Right lobe of liver (tissue), 6 donors: Measurements from ENCODE around the gene SLC25A53. TPM values are rescaled to one million over a fixed set of nuclear protein-coding genes. Genes with fewer than 3 reads are reported as not detected.
A peak's percentile ranks its signal among the peaks of the same experiment; 100 is the strongest.

Experiments
- ATAC-seq, 4 donors: fragments of 200-7000 bp; cut with Tn5 transposase; one replicate each; pipeline ENCODE4 v1.9.1; 2020; ENCODE audit warnings: mild to moderate bottlenecking in 4 of 4, moderate library complexity in 4 of 4
- DNase-seq, 3 donors: peaks; one replicate each; pipeline ENCODE4 v3.0.0-alpha.2; 2020
- H3K27ac ChIP-seq, 3 donors: fragments of 200-600 bp; one replicate each; pipeline ENCODE4 v1.8.0; 2022
- H3K27me3 ChIP-seq, 2 donors: fragments of 200-600 bp; one replicate each; pipeline ENCODE4 v1.8.0; 2022
- H3K36me3 ChIP-seq, 4 donors: fragments of 200-600 bp; sonication (generic) in 1 of 4; one replicate each; pipeline versions ENCODE4 v1.5.1 to v1.8.0; 2017 to 2022; ENCODE audit warnings: control low read depth in 1 of 4
- H3K4me1 ChIP-seq, 4 donors: fragments of 200-600 bp; sonication (generic) in 1 of 4; one replicate each; pipeline versions ENCODE4 v1.5.1 to v1.8.0; 2017 to 2022; ENCODE audit warnings: control low read depth in 1 of 4
- H3K4me3 ChIP-seq, 3 donors: fragments of 200-600 bp; one replicate each; pipeline ENCODE4 v1.8.0; 2022
- H3K9me3 ChIP-seq, 4 donors: fragments of 200-600 bp; sonication (generic) in 1 of 4; one replicate each; pipeline versions ENCODE4 v1.5.1 to v1.8.0; 2017 to 2022; ENCODE audit warnings: control low read depth in 1 of 4
- POLR2A ChIP-seq: fragments of 450-650 bp; IDR thresholded peaks from one replicate; pipeline ENCODE4 v1.6.1; 2017; ENCODE audit warnings: antibody characterized with exemption, mild to moderate bottlenecking
- WGBS: methylation state at CpG from one replicate; pipeline ENCODE4 v1.1.6; 2018; ENCODE audit warnings: low coverage, low lambda C conversion rate; ENCODE audit not compliant: insufficient coverage; ENCODE audit errors: missing lambda C conversion rate; 5-methylcytosine and 5-hydroxymethylcytosine counted together
- intact Hi-C, 2 donors: fragments of 100-400 bp; cut with DNase I; formaldehyde crosslinking; loops; one replicate each; pipeline versions ENCODE4 v1.11.2 to v1.14.1; 2022
- total RNA-seq, 6 experiments: library from RNA; depleted of rRNA in 2 of 6; stranded (reverse); fragments of >200 nt in 2 of 6; fragmentation: NEBNext Ultra II Directional in 3 of 6; extraction: Animal tissue kit (Norgen Biotek cat#: 25700) in 3 of 6; gene quantifications; one replicate each; pipeline versions ENCODE4 v1.1.0 to v1.2.4, GENCODE V29; 2016 to 2023
- TF ChIP-seq, protein P1 (sequence below), 4 donors: fragments of 200-600 bp in 3 of 4; fragments of 450-650 bp in 1 of 4; IDR thresholded peaks; one replicate each; pipeline versions ENCODE4 v1.5.1 to v1.8.0; 2016 to 2022; ENCODE audit warnings: antibody characterized with exemption in 4 of 4, mild to moderate bottlenecking in 2 of 4
- donor health status: DM: no; HTN: yes; CAD: no.
- donor health status: DM: no; HTN: no; CAD: no.
- donor health status: DM: no; HTN: no; CAD: no.
- donor health status: DM: no; HTN: yes; CAD: no.
- donor health status: DM: no; HTN: yes; CAD: no.

SLC25A53 gene
- total RNA-seq, 6 experiments from 2014 or later = 2.2 to 4.1 (median 3.2) TPM

- Histone ChIP-seq H3K27ac (no peak overlapping the region), H3K36me3 (no peaks in the 10 kb centered on the region), H3K27me3 (no peaks in the 10 kb centered on the region), H3K4me3 (peak overlapping the region in 1 of 3 donors; percentile 28), H3K9me3 (no peaks in the 10 kb centered on the region), H3K4me1 (no peaks in the 10 kb centered on the region)
- ATAC-seq = peak; percentile 86 to 97 (median 95)
- intact Hi-C loops = no loop called here
- WGBS = 20% methylated on average over 10 of the region's 10 CpGs
- no peak for TF ChIP-seq POLR2A
- TF ChIP-seq, protein P1, sequence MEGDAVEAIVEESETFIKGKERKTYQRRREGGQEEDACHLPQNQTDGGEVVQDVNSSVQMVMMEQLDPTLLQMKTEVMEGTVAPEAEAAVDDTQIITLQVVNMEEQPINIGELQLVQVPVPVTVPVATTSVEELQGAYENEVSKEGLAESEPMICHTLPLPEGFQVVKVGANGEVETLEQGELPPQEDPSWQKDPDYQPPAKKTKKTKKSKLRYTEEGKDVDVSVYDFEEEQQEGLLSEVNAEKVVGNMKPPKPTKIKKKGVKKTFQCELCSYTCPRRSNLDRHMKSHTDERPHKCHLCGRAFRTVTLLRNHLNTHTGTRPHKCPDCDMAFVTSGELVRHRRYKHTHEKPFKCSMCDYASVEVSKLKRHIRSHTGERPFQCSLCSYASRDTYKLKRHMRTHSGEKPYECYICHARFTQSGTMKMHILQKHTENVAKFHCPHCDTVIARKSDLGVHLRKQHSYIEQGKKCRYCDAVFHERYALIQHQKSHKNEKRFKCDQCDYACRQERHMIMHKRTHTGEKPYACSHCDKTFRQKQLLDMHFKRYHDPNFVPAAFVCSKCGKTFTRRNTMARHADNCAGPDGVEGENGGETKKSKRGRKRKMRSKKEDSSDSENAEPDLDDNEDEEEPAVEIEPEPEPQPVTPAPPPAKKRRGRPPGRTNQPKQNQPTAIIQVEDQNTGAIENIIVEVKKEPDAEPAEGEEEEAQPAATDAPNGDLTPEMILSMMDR (IDR thresholded peaks at IDR 0.05) = peak; percentile 69 to 93 (median 90)
- DNase-seq = peak in 2 of 3 donors; percentile 33 to 62
These were observed 20.4 kb downstream of the SLC25A53 start for GRCh38 chrX:104136241-104137019.

DNA sequence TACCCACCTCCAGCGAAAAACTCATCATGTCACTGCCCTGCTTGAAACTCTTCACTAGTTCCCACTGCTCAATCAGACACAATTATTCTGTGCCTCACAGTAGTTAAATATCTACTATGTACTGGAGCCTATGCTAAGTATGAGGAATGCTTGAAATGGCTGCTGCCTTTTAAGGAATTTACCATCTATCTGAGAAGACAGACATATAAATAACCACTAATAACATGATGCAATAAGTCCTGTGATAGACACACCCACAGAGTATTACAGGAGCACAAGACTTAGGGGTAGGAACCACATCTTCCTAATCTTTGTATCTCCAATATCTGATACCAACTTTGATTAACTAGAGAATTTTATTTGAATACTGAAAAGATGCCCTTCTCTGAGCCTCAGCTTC, 21.1 kb downstream of the SLC25A53 start:
- no peaks in the 10 kb centered on the region for H3K9me3 ChIP-seq
- H3K4me1 ChIP-seq = no peaks in the 10 kb centered on the region
- ATAC-seq = no peak
- no peak overlapping the region for H3K4me3 ChIP-seq
- no peak for TF ChIP-seq POLR2A
- no peak overlapping the region for H3K27ac ChIP-seq
- no peak for DNase-seq
- 67% methylated on average over 1 of the region's 1 CpG for whole genome bisulfite sequencing
- intact Hi-C loops = no loop called here
- H3K36me3 ChIP-seq = no peaks in the 10 kb centered on the region
- H3K27me3 ChIP-seq = no peaks in the 10 kb centered on the region

DNA sequence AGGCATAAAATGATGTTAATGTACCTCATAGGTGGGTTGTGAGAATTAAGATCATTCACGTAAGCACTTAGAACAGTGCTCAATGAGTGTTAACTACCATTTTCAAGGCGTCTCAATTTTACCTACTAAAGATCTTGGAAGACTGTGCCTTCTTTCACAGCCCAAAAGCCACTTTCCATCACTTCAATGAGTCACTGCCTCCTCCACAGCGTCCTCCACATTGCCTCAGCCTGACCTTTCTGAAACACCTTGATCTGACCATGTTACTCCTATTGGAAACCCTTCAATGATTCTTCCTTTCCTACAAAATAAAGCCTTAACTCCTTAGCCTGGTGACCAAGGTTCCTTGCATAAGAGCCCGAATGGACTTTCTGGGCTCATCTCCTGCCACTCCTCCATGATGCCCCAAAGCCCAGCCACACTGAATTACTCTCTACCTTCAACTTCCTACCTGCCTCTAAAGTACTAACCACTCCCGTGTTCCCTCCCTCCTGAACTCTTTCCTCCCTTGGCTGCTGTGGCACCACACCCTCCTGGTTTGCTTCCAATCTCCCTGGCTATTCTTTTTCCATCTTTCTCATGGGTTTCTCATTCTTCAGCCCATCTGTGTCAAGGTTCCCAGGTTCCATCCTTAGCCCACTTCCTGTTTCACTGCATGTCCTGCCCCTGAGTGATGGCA, 22.1 kb downstream of the SLC25A53 start:
- intact Hi-C loops = no loop called here
- no peak for ATAC-seq
- no peak for DNase-seq
- H3K4me3 ChIP-seq = no peak overlapping the region
- H3K36me3 ChIP-seq = no peaks in the 10 kb centered on the region
- H3K4me1 ChIP-seq = no peaks in the 10 kb centered on the region
- no peak overlapping the region for H3K27ac ChIP-seq
- TF ChIP-seq POLR2A = no peak
- TF ChIP-seq, protein P1 (IDR thresholded peaks at IDR 0.05) = no peak
- WGBS = 43% methylated on average over 5 of the region's 5 CpGs
- H3K9me3 ChIP-seq = no peaks in the 10 kb centered on the region
- H3K27me3 ChIP-seq = no peaks in the 10 kb centered on the region

GRCh38 chrX:104130808-104131207, 26.0 kb downstream of the SLC25A53 start:
- no peaks in the 10 kb centered on the region for H3K4me1 ChIP-seq
- WGBS = 66% methylated on average over 5 of the region's 6 CpGs
- intact Hi-C loops = no loop called here

More at GRCh38 chrX:104130808-104131207, 26.0 kb downstream of the SLC25A53 start:
- H3K9me3 ChIP-seq = no peaks in the 10 kb centered on the region
- TF ChIP-seq, protein P1 (IDR thresholded peaks at IDR 0.05) = no peak
- no peak for TF ChIP-seq POLR2A
- no peak overlapping the region for H3K27ac ChIP-seq
- no peaks in the 10 kb centered on the region for H3K36me3 ChIP-seq
- DNase-seq = no peak
- no peak overlapping the region for H3K4me3 ChIP-seq
- no peaks in the 10 kb centered on the region for H3K27me3 ChIP-seq
- ATAC-seq = no peak
